ENCODE results near the gene ADGRV1.
"Not testable (repeated sequence)": the region's sequence is repeated elsewhere in the genome, so short reads cannot be mapped to it uniquely, and the experiment has no call there.

ADGRV1 gene

DNA sequence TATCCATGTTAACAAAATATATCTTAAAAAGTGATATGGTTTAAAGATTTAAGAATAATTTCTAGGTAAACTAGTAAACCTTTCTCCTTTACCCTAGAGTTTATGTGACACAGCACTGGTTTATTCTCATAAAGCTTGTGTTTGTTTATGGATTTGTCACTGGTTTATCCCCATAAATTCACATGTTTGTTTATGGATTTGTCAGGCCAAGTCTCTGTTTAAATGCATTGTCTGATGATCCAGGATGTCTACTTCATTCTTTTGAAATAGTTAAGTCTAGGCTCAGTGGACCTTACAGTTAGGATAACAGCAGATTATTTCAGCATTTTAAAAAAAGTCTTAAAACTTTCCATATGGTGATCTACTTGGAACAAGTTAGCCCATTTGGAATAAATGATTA, 490.5 kb downstream of the ADGRV1 start:
- DNase-seq = no peak

DNA sequence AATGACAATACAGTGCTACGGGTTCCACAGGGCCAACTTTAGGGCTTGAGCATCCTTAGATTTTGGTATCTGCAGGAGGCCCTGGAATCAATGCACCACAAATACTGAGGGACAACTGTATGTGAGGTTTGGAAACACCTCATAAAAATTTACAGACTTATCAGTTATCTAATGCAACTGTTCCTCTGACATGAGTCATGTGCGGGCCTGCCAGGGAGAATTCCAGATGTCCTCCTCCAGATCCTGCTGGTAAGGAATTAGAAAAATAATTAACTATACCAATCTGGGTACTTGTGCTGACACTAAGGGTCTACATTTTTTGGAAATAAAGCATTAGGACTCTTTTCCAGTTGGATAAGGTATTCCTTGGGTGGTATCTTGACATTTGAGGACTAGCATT, 491.2 kb downstream of the ADGRV1 start:
- DNase-seq = no peak

DNA sequence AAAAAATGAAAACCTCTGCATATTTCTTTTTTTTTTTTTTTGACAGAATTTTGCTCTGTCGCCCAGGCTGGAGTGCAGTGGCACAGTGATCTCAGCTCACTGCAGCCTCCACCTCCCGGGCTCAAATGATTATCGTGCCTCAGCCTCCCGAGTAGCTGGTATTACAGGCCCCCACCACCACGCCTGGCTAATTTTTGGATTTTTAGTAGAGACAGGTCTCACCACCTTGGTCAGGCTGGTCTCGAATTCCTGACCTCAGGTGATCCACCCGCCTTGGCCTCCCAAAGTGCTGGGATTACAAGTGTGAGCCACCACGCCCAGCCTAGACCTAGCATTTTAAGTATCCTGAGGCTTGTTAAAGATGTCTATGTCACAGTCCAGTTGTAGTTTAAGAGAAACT, 493.8 kb downstream of the ADGRV1 start:
- DNase-seq = not testable (repeated sequence)

DNA sequence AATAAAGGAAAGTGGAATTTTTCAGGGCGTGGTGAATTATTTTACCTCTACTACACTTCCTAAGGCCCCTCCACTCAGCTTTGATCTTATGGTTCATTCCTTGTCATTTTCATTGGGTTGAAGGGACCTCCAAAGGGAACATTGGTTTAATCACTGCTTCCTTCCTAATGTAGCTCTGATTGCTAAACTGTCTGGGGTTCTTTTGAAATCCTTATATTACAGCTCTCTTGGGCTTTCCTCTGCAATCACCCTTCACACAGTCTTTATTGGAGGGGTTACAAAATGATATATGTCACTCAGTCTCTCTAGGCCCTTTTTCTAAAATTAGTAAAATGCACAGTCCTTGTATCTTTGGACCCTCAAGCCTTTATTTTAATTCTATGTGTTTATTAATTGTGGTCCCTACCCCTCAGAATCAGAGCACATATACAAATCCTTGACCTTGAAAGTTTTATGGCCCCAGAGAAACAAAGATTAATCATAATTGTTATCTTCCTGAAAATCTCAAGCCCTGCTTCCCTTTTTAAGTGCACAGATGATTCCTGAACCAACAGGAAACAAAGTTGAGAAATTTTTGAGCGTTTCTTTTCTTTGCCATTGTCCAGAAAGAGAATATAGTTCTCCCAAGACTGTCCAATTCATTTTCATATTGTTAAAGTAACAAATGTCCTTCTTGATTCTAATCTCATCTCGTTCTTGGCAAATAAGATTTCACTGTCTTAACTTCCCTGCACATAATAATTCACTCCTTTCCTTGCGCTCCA, 494.6 kb downstream of the ADGRV1 start:
- DNase-seq = no peak

DNA sequence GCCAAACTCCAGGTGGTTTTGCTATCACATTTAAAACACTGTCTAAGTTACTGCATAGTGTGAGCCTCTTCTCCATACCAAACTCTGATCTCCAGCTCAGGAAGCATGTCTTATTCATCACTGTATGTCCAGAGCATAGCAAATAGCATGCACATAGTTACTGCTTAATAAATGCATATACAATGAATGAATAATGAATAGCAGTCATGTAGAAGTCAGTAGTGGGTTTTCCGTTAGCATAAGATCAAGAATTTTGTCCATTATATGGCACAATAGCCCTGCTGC, 495.1 kb downstream of the ADGRV1 start:
- DNase-seq = no peak

DNA sequence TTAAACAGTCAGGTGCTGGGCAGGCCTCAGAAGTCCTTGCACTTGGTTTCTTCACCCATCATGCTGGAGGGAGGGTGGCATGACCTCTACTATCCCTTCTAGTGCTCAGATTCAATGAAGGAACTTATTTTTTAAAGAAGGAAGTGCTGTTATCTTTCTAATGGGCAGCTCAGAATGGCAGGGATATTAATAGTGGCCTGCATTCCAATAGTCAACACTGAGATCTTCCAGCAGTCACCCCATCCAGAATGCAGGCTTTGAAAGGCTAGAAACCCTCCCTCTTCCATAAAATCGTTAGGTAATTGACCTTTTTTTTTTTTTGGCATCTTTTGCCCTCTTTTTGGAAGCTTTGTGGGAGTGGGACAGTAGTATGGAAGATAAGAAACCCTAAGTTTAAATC, 499.6 kb downstream of the ADGRV1 start:
- no peak for DNase-seq

DNA sequence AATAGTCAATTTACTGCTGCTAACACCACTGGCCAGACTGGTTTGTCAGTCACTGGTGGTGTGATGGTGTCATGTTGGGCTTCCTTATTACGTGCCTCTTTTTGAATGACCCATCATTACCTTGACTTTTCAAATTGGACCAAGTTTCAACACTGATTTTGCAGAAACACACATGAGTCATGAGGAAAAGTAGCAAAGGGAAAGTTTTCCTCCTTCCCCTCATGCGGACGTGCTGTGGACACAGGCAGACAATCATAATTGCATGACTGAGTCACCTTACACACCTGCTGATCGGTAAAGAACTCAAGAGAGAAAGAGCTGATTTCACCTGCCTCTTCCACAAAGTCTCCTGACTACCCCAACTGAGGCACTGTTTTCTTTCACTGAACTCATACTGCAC, 500.0 kb downstream of the ADGRV1 start:
- DNase-seq = no peak

DNA sequence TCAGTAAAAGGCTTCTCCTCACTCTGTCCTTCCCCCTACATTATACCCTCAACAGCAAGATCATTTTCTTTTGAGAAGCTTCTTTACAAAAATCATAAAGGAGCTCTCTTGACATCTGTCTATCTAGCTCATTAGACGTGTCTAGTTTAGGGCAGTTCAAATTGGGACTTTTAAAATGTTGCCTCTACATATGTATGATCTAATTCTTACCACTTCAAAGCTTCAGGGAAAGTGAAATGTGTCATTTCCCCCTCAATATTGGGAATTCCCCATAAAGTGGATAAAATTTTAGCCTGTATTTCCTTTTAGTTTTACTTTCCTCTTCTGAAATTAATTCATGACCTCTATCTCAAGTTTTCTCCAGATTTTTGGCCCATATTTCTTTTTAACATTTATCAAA, 500.8 kb downstream of the ADGRV1 start:
- no peak for DNase-seq

DNA sequence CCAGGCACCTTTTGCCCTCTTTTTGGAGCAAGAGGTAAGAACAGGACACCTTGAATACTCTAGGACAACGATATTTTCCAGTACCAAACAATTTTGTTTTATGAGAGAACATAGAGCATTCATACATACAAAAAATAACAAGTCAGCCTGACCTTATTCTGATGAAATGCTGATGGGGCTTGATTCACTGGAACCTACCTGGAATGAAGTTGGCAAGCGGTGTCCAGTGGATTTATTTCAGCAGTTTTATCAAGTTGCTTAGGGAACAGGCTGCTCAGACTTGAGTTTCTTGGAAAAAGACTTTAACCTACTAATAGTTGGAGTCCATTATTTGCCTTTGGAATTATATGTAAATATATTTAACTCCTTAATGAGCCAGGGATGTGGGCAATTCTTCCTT, 502.5 kb downstream of the ADGRV1 start:
- DNase-seq = no peak

DNA sequence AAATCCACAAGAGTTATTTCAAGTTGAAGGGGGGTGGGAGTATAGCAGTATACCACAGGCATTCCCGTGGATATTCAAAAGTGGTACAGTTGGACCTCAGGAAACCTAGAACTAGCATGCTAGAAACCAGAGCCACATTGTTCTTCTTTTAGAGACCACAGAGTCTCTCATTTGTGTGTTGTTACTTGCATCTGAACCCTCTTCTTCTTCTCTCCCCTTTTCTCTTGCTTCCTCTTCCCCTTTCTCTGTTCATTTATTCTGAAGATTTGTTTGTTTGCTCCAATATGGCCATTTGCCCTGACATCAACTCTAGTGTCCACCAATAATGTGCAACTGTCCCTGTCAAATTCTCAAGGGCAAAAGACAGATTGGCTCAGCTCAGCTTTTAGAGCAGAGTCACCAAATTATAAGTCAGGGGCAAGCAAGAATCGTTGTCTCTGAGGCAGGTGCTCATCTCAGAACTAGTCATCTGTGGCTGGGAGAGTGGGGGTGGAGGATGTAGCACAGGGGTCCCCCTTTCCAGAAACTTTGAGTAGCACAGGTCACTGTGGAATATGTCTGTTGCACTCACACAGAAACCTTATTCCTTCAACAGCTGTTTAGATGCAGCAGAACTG, 503.5 kb downstream of the ADGRV1 start:
- no peak for DNase-seq

DNA sequence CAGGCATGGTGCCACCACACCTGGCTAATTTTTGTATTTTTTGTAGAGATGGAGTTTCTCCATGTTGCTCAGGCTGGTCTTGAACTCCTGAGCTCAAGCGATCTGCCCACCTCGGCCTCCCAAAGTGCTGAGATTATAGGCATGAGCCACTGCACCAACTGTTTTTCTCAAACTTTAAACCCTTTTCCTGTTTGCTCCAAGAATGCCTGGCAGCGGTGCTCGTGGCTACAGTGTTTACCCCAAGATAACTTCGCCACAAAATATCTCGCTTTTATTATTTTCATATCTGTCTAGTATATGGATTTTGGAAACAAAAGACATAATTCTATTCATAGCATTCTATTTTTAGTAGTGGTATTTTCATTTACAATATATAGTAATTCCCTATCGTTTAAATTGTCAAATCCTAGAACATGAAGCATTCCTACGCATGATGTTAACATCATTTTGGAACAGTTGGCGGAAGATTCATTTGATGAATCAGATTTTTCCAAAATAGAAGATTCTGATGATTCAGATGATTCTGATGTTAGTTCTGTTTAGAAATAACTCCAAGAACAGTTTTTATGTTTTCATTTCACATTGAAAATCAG, 504.6 kb downstream of the ADGRV1 start:
- DNase-seq = not testable (repeated sequence)

DNA sequence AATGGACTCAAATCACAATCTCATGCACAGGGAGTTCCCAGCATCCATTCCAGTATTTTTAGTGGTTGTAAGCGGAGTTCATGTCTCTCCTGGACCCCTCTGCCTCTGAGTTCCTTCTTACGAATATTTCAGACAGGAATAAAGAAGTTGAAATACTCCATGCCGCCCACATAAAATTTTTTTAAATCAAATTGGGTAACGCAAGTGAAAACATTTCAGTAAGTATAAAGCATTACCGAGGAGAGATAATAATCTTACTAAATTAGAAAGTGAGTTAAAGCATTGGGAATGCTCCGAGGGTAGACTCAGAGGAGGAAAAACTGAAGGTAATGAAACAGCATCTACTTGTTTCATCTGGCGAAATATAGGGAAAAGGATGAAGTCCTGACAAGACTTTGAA, 506.9 kb downstream of the ADGRV1 start:
- DNase-seq = no peak

DNA sequence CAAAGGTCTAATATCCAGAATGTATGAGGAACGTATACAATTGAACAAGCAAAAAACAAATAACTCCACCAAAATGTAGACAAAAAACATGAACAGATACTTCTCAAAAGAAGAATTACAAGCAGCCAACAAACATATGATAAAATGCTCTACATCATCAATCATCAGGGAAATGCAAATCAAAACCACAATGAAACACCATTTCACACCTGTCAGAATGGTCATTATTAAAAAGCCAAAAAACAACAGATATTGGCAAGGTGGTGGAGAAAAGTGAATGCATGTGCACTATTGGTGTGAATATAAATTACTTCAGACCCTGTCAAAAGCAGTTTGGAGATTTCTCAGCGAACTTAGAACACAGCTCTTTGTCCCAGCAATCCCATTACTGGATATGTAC, 510.8 kb downstream of the ADGRV1 start:
- no peak for DNase-seq

DNA sequence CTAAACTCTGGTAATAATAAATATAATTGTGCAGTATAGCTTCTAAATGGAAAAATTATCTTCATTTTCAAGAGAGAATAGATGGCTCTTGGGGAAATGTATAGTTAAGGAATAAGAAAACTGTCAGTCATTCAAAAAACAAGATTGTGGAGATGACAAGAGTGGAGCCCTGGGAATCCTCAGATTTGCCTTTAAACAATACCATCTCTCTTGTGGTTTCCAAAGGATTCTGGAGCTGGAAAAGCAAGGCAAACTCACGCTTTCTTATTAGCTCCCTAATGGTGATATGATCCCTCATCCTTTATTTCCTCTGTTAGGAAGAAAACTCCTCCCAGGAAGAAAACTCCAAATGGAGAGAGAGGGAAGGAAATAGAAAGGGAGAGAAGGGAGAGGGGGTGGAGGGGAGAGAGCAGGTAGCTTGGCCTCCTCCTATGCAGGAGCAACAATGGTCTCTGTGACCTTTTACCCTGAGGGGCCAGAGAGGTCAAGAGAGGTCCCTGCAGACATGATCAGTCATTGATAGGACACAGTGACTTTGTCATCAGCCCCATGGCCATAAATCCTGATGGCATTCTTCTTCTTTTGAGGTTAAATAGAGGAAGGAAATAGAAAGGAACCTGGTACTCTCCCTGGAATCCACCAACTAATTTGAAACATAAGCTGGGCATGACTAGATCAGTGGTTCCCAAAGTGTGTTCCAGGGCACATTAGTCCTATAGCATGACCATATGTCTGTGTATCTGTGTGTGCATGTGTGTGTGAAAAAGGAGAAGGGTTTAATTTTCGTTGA, 512.4 kb downstream of the ADGRV1 start:
- DNase-seq = no peak

DNA sequence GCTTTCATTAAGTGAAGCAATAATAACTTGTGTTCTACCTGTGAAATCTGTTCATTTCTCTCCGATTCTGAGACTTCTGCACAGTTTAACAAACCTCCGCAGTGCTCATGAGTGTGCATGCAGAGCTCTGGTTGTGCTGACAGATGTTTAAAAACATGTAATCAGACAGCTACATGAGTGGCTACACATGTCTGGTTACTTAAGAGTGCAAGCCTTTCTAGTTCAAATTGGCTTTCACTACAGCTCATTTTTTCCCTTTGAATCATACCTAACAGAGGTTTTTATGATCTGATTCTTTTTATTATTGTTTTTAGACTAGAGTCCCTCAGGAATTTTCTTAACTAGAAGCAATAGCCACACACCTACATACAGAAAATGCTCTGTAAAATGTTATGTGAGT, 514.3 kb downstream of the ADGRV1 start:
- DNase-seq = no peak

DNA sequence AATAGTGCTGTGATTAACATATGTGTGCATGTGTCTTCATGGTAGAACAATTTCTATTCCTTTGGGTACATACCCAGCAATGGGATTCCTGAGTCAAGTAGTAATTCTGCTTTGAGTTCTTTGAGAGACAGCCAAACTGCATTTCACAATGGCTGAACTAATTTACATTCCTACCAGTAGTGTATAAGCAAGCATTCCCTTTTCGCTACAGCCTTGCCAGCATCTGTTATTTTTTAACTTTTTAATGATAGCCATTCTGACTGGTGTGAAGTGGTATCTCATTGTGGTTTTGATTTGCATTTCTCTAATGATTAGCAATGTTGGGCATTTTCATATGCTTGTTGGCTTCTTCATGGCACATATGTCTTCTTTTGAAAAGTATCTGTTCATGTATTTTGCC, 516.0 kb downstream of the ADGRV1 start:
- DNase-seq = no peak

DNA sequence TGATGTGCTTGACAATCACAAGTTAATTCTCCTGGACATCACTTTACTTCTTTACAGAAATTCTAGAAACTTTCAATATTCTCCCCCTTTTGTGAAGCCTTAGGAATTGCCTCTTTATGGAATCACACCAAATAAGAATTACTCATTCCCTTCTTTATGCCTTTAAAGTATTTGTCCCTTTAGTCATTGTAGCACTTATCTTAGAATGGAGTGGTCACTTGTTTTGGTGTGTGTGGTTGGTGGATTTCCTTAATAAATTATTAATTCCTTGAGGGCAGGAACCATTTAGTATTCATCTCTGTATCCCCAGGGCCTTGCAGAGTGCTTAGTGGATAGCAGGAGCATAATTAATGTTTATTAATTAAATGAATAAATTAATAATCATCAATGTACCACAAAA, 517.5 kb downstream of the ADGRV1 start:
- DNase-seq = no peak

DNA sequence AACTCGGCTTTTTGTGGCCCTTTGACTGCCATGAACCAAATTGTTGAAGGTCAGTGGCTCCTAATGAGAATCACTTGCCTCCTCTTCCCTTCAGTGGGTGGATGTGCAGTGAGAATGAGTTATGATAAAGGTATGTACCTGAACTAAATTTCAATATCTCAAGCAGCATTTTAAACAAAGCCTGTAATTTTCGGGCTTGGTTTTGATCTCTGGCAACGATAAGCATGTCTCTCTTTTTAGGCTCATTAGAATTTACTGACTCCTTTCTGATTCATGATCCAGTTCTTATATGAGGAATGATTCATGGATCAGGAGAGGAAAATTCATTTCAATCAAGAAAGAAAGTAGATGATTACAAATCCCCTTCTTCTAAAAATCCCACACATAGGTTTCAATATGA, 519.0 kb downstream of the ADGRV1 start:
- DNase-seq = no peak

DNA sequence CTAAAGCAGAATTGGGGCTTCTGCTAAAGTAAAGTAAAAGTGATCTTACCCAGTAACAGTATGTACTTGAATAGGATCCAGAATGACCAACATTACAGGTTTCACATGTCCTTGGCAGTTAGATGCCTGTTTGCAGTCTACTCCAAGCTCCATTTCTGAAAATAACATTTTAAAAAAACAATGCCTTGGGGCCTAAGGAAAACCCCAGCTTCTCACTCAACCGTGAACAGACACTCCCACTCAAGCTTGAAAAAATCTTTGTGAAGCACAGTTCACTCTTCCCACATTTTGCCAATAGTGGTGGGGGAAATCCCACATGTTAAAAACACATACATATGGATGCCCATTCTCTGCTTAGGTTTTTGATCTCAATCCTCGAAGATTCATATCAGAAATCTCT, 520.4 kb downstream of the ADGRV1 start:
- DNase-seq = no peak

DNA sequence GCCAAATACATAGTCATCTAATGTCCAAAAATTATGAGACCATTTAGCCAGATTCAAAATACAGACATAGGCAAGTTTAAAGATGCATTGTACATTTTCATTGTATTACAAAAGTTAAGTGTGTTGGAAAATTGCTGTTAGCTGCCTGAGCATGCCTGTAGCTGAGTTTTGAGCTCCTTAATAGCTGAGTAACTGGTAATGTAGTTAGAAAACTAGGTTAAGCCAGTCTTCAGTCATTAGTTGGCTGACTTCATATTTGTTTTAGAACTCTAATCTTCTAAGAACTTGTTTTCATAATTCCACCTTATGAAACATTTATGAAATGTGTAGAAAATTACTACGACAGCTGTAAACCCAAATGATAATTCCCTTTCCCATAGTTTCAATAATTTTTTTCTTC, 531.2 kb downstream of the ADGRV1 start:
- no peak for DNase-seq

DNA sequence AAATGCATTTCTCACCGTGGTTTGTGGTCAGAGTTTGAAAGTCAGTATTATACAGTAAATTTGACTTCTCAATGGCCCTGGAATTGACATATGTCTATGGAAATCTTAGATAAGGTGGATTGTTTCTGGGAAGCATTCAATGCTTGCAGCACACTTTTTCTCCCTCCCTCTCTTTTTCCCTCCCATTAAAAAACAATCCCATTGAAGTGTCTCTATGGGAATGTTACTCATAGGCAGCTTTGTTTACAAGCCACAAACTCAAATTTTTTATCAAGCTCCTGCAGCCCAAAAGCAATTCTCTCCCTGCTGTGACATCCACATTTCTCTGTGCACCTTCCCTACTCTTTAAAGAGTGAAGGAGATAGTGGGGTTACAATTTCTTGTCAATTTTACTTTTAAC, 532.4 kb downstream of the ADGRV1 start:
- no peak for DNase-seq

DNA sequence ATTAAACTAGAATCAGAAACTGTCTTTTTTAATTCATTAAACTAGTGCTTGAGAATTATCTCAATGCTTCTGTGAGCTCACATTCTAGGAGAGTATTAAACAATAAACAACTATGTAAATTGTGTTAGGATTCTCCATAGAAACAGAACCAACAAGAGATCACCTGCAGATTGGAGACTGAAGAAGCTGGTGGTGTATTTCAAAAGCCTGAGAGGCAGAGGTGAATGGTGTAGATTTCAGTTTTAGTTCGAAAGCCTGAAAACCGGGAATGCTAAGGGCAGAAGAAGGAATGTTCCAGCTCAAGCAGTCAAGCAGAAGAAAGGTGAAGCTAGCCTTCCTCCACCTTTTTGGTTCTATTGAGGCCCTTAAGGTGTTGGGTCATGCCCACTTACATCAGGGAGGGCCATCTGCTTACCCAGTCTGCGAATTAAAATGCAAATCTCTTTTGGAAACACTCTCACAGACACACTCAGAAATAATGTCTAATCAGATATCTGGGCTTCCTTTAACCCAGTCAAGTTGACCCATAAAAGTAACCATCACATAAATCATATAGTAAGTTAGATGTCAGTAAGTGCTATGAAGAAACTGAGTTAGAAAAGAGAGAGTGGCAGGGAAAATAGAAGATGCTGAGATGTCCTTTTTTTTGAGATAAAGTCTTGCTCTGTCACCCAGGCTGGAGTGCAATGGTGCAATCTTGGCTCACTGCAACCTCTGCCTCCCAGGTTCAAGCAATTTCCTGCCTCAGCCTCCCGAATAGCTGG, 533.1 kb downstream of the ADGRV1 start:
- DNase-seq = no peak

Measured in activated T-cell treated with anti-CD3 and anti-CD28 coated beads, Interleukin-2, amount 50 U/mL, for 1 hour (primary cell).